Cerebellar cortex (tissue), 1 donor: ENCODE measurements around the gene SEC63.
"Not testable (repeated sequence)": the region's sequence is repeated elsewhere in the genome, so short reads cannot be mapped to it uniquely, and the experiment has no call there.

Experiments used
- DNase-seq: peaks from one replicate; pipeline ENCODE4 v3.0.0-alpha.2; 2015; ENCODE audit warnings: low spot score

The SEC63 gene

DNA sequence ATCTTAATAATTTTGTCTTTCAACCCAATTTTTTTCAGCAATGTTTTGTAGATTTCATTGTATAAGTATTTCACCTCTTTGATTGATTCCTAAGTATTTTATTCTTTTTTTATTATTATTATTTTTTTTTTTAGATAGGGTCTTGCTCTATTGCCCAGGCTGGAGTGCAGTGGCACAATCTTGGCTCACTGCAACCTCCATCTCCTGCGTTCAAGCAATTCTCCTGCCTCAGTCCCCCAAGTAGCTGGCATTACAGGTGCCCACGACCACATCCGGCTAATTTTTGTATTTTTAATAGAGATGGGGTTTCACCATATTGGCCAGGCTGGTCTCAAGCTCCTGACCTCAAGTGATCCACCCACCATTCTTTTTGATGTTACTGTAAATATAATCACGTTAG is 97.0 kb downstream of the SEC63 start:
- not testable (repeated sequence) for DNase-seq

- not testable (repeated sequence) for DNase-seq
Observed at GRCh38 chr6:107860144-107860543, 97.9 kb downstream of the SEC63 start.

DNA sequence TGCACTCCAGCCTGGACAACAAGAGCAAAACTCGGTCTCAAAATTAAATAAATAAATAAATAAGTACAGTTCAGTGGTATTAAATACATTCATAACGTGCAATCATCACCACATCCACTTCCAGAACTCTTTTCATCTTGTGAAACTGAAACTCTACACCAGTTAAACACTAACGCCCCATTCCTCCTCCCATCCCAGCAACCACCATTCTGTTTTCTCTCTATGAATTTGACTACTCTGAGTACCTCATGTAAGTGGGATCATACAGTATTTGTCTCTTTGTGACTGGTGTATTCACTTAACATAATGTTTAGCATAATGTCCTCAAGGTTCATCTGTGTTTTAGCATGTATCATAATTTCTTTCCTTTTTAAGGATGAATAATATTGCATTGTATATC is 104.8 kb downstream of the SEC63 start:
- DNase-seq, result no peak

DNA sequence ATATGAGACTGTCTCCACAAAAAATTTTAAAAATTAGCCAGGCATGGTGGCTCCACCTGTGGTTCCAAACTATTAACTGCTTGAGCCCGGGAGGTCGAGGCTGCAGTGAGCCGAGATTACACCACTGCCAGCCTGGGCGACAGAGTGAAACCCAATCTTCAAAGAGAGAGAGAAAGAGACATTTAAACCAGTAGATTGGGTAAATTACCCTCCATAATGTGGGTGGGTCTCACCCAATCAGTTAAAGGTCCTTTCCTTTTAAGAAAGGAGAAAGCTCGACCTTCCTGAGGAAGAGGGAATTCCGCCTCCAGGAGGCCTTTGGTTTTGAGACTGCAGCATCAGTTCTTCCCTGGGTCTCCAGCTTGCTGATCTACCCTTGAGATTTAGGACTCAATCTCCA is 108.7 kb downstream of the SEC63 start:
- DNase-seq, result no peak

DNA sequence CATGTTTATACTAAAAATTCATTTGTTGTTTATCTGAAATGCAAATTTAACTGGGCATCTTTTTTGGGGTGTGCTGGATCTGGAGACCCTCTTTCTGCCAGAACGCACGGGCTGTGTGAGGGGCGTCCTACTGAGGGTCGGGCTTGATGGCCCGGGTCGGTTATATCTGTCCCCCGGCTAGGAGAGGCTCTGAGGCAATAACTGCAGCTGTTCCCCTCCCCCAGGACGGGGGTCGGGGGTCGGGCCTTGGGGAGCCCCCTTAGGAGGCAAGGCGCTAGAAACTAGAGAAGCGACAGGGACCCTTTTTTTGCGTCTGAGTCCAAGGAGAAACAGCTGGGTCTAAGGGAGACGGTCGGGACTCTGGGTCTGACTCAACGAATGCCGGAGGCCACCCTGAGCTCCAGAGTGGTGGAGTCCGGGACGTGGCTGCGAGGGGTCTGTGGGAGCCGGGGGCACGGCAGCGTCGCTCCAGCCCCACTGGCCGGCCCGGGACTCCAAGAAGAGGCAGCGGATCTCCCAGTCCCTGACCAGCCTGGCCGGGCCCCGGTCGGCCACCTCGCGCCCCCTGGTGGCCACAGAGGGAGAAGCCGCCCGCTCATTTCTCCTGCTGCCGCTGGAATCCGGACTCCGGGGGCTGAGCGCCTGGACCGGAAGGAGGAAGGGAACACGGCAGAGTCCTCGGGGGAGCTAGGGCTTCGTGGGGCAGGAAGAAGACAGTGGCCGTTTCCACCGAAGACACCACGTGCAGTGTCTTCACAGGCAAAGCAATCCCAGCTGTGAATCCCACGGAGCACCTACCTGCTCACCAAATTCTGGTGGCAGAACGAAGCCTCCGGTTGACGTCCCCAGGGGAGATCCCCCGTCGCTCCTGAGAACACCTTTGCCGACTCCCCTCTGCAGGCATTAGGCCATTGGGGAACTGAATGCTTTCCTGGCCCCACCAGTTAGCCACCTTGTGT is 109.9 kb downstream of the SEC63 start:
- DNase-seq, result peak; percentile 69

DNA sequence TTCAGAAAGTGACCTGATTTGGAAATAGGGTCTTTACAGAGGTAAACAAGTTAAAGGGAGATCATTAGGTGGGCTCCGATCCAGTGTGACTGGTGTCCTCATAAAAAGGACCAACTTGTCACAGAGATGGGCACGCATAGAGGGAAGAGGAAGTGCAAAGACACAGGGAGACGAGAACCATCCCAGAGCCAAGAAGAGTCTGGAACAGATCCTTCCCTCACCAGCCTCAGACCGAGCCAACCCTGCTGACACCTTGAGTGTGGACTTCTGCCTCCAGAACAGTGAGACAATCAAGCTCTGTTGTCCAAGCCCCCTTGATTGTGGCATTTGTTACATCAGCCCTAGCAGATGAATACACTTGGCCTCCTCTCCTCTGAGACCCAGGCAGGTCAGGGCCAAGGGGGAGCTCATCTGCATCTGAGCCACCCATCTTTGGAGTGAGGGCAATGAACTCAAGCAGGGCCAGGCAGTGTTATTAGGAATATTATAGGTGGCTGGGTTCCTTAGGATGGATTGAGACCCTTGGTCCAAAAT is 111.7 kb downstream of the SEC63 start:
- no peak for DNase-seq

DNA sequence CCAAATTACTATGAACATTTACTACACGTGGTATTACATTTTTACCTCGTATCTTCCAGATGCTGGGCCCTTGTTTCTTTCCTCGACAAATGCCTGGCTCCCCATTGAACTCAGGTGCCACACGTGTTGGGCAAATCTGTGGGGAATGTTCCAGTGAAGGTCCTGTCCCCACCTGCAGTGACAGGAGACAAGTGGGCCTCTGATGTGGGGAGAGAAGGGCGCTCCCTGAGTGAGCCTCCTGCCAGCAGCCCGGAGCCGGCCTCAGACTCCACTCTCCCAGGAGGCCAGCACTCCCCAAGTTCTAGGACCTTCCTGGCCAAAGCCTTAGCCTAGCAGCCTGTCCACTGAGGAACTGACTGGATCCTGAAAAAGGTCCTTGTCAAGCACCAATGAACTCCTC is 112.2 kb downstream of the SEC63 start:
- DNase-seq, result no peak

- no peak for DNase-seq
Observed at GRCh38 chr6:107843400-107843799, 114.6 kb downstream of the SEC63 start.

DNA sequence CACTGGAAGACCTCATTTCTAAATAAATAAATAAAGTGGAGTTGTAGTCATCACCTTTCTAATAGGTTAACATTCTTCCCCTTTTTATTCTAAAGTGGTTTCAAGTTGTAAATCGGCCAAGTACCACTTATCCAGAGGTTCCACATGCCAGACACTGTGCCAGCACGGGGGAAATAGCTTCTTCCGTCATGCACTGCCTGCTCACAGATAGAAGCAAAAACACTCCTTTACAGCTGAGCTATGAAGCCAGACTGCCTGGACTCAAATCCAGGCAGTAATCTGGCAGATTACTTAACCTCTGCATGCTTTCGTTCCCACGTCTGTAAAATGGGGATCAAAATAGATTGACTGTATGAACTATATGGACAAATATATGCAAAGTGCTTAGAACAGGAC is 116.7 kb downstream of the SEC63 start:
- DNase-seq, result no peak

DNA sequence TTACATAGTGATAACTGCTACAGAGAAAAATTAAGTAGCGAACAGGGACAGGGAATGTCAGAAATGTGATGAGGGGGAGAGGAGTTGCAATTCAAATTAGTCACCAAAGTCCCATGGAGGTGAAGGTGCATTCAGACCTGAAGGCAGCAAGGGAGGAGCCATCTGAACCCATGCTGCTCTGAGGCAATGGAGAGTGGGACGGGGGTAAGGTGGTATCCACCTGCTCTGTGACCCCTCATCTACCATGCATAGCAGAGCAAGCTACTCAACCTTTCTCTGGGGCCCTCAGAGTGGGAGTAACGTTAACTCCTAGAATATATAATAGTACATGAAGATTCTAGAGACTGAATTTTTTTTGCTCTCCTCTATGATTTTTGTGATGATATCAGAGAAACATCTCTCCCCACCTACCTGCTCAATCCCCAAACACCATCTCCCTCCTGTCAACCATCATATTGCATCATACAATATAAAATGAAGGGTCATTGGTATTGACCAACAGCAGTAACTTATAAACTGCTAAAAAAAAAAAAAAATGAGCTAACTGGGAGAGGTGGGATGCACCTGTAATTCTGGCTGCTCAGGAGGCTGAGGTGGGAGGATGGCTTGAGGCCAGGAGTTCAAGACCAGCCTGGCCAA is 117.3 kb downstream of the SEC63 start:
- DNase-seq, result no peak

GRCh38 chr6:107833136-107833535 is 124.9 kb downstream of the SEC63 start:
- DNase-seq, result no peak

DNA sequence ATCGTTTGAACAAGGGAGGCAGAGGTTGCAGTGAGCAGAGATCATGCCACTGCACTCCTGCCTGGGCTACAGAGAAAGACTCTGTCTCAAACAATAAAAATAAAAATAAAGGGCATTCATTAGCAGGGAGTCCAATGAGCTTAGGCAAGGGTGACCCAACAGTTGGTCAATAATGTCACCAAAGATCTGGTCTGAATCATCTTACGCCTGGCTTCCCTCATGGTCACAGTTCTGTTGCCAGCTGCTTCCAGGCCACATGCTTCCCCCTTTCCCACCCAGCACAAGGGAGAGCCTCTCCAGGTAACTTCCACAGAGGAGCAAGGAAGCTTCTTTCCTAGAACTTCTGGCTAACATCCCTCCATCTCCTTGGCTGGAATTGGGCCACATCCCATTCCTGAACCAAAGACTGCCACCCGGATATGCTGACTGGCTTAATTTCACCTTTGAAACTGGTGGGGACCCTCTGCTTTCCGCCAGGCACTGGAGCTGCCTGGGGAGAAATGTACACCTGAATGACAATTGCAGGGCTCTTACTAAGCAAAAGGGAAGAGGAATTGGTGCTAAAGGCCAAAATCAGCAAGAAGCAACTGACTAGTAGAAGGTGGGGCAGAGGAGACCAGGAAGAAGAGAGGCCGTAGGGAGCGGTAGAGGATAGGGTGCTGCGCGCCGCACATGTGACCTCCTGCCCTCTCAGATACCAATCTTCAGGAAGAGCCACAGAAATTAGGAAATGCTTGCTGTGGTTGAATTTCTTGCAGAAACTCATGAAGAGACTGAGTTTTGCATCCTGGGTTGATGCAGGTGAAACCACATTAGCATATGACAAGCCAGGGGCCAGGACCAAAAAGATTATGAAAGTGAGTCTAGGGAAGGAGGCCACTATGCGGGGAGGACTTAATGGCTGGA is 125.6 kb downstream of the SEC63 start:
- no peak for DNase-seq

- no peak for DNase-seq
Observed at GRCh38 chr6:107830060-107830459, 127.9 kb downstream of the SEC63 start.

- no peak for DNase-seq
Observed at GRCh38 chr6:107827541-107827940, 130.5 kb downstream of the SEC63 start.

- DNase-seq, result no peak
Observed at GRCh38 chr6:107823047-107823557, 134.9 kb downstream of the SEC63 start.

- no peak for DNase-seq
Observed at GRCh38 chr6:107822176-107823046, 135.6 kb downstream of the SEC63 start.

GRCh38 chr6:107821591-107821990 is 136.4 kb downstream of the SEC63 start:
- DNase-seq, result no peak

GRCh38 chr6:107820338-107821261 is 137.4 kb downstream of the SEC63 start:
- peak; percentile 31 for DNase-seq

DNA sequence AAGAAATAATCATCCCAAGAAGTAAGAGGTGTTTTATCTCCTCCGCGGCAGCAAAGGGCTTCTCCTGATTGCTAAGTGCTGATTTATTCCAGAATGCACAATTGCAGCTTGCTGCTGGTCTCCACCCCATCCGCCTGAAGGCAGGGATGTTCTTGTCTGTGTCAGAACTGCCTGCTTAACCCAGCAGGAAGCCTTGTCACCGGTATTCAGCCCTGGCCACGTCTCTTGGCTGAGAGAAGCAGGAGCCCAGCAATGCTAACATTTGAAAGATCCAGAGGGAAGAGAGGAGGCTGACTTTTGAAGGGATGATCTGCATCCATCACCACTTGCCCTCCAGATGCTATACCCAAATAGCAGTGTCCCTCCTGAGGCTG is 138.1 kb downstream of the SEC63 start:
- peak; percentile 48 for DNase-seq

DNA sequence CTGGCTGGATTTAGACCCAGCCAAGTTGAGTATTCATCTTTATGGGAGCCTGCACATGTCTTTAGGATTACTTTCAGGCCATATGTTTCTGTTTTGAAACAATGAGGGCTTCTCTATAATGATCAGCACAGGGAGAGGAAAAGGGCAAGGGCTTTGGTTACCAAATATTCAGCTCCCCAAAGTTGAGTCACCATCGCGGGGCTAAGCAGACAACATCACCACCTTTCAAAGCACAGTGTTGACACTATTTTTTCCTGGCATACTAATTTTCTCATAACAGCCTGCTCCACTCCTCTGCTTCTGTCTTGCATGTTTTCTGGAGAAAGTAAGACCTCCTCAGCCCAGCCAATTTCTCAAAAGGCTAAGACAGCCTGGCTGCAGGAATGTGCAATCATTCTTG is 138.8 kb downstream of the SEC63 start:
- no peak for DNase-seq
